HG03378 (cell line): ENCODE data around the gene UBE2O.

ENCODE experiments used
- ATAC-seq: cut with Tn5 transposase; IDR thresholded peaks from one replicate; pipeline ENCODE4 v1.9.1; 2021; ENCODE audit warnings: mild to moderate bottlenecking, moderate library complexity; ENCODE audit not compliant: unreplicated experiment

Gene UBE2O

GRCh38 chr17:76442341-76443338 is 10.3 kb downstream of the UBE2O start:
- ATAC-seq = no peak

DNA sequence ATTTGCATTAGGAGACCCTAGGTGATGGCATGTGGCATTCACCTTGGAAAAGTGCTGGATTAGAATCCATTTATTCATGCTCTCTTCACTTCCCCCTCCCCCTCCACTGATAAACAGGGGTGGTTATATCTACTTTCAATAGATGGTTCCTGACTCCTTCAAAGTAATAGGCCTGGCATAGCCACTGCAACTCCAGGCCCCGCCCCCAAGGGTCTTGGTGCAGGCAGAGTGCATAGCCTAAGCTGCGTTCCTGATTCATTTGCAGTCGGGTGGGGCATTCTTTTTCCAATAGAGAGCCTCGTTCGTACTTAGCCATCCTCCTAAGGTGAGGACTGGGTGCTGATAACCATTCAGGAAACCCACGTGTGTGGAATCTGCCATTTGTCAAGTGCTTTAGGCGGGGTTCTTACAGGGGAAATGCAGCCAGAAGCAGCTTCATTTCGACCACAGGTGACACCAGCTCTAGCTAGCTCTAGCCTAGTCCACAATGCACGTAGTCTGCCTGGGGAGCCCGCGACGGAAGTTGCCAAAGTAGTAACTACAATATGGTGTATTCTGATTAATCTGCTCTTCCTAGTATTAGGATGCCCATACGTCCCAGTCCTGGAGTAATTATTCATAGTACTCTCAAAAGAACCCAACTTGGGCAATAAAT is 11.1 kb downstream of the UBE2O start:
- ATAC-seq = no peak

DNA sequence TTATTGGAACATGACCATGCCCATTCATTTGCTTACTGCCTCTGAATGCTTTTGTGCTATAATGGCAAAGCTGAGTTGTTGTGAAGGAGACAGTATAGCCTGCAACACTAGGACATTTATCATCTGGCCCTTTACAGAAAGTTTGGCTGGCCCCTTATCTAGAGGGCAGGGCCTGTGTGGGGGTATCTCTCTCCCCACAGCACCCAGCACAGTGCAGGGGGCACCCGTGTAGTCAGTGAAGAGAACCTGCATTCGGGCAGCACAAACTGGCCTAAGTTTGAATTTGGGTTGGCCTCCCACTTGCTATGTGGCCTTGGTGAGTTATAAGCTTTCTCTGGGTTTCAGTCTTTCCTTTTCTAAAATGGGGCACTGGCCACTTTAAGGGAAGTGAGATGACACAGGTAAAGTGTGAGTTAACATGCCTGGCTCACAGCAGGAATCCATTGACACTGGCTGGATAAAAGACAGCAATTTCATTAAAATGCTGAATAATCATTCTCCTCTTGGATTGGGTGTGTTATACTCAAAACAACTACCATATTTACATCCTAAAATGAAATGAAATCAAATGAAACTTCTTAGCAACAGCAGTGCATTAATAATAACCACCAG is 12.1 kb downstream of the UBE2O start:
- ATAC-seq = no peak

DNA sequence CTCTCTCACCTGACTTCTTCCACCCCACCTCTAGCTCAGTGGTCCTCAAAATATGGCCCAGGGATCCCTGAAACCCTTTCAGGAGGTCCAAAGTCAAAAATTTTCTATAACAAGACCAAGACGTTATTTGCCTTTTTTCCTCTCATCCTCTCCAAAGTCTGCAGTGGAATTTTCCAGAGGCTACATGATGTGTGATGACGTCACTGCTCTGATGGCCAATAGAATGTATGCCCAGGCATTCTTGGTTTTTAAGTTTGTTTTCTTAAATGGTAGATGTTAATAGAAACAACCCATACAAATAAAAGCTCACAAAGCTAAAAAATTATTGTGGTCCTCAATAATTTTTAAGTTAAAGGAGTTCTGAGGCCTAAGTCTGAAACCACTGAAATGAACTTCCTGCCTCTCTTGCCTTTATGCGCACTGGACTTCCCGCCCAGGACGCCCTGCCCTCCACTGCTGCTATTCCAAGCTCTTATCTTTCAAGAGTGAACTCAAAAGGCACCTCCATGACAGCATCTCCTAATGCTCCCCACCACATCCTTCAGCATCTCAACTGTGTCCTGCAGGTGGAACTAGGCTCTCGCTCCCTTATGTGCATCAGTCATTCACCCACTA is 13.5 kb downstream of the UBE2O start:
- no peak for ATAC-seq

GRCh38 chr17:76438906-76439305 is 14.0 kb downstream of the UBE2O start:
- no peak for ATAC-seq

GRCh38 chr17:76437467-76438402 is 15.2 kb downstream of the UBE2O start:
- ATAC-seq = no peak

GRCh38 chr17:76435751-76436150 is 17.2 kb downstream of the UBE2O start:
- ATAC-seq = no peak

GRCh38 chr17:76434870-76435269 is 18.1 kb downstream of the UBE2O start:
- no peak for ATAC-seq

GRCh38 chr17:76433693-76434092 is 19.3 kb downstream of the UBE2O start:
- ATAC-seq = no peak

GRCh38 chr17:76432712-76433336 is 20.1 kb downstream of the UBE2O start:
- no peak for ATAC-seq

GRCh38 chr17:76432004-76432403 is 20.9 kb downstream of the UBE2O start:
- no peak for ATAC-seq

- no peak for ATAC-seq
These were observed 21.4 kb downstream of the UBE2O start for GRCh38 chr17:76431509-76431908.

- ATAC-seq = no peak
These were observed 24.4 kb downstream of the UBE2O start for GRCh38 chr17:76428511-76428910.

DNA sequence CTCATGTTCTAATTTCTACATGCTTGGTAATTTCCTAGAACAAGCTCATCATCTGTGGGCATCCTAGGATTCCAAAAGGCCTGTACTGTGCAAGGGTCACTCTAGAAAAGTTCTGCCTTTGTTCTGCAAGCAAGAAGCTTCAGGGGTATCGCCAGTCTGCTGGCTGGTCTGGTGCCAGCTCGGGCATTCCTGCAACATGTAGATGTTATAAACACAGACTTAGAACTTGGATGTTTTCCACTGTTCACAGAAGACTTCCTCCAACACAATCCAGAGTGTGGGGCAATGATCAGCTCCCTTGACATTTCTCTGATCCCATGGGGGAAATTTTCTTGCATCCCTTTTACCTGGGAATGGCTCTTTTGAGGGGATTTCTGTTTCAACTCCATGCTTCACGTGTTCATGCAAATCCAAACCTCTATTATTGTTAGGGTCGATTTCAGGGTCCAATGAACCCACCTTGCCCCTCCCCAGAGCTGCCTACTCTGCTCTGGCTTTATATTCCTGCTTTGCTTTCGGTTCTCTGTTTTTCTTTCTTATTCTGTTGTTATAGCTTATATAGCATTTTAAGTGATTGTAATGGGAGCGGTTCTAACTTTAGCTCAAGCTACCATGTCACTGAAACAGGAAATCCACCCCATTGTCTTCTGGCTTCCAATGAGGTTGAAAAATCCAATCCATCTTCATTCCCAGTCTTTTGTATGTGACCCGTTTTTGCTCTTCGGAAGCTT is 25.3 kb downstream of the UBE2O start:
- ATAC-seq = no peak

- no peak for ATAC-seq
These were observed 26.1 kb downstream of the UBE2O start for GRCh38 chr17:76426853-76427252.

DNA sequence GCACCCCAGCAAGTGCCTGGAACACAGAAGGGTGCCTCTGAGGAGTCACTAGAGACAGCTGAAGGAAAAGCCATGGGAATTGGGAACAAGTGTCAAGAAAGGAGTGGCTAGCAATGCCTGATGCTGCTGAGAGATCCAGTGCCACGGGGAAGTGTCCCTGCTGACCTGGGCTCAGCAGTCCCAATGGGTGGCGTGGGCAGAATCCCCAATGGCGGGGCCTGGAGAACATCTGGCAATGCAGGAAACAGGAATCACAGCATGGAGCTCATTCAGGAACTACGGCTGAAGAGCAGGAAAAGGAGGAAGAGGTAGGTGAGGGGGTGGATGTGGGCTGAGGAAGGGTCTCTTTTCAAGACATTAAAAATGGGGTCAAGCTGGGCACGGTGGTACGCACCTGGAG is 30.1 kb downstream of the UBE2O start:
- ATAC-seq = no peak

- no peak for ATAC-seq
These were observed 30.5 kb downstream of the UBE2O start for GRCh38 chr17:76422406-76422805.

DNA sequence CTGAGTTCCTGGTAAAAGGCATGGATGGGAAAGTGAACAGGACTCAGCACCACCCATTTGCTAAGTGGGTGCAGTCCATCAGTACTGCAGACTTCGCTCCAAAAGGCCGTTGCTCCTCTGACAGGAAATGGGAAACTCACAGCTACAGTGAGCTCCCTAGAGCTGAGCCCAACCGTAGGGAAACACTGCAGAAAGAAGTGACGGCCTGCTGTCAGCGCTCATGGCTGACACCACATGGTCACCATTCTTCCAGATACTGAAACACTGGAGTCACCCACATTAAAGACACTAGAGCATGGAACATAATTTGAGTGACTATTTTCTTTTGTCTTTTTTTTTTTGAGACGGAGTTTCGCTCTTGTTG is 31.9 kb downstream of the UBE2O start:
- no peak for ATAC-seq
